NCI-H1694 (cell line): ENCODE data around the gene TAF15.

Experiments
- DNase-seq: peaks from one replicate; lab custom pipeline; 2025; lab: John Stamatoyannopoulos, UW

Gene TAF15

GRCh38 chr17:35788477-35789368, 20.6 kb upstream of the TAF15 start:
- no peak for DNase-seq

GRCh38 chr17:35790841-35791240, 18.4 kb upstream of the TAF15 start:
- no peak for DNase-seq

GRCh38 chr17:35791681-35792350, 17.5 kb upstream of the TAF15 start:
- DNase-seq, result no peak

GRCh38 chr17:35793257-35793656, 16.0 kb upstream of the TAF15 start:
- DNase-seq, result no peak

GRCh38 chr17:35795007-35795870, 14.0 kb upstream of the TAF15 start, which contains the start of gene MMP28:
TSS of gene MMP28 (minus strand) at chr17:35795641. CDS start at chr17:35795377, 264 bp downstream.
- DNase-seq, result no peak

- no peak for DNase-seq
Measured at GRCh38 chr17:35795871-35796265, 13.4 kb upstream of the TAF15 start.

- no peak for DNase-seq
Measured at GRCh38 chr17:35796942-35797341, 12.3 kb upstream of the TAF15 start.

- no peak for DNase-seq
Measured at GRCh38 chr17:35797370-35797769, 11.9 kb upstream of the TAF15 start.

- no peak for DNase-seq
Measured at GRCh38 chr17:35797918-35798317, 11.4 kb upstream of the TAF15 start.

GRCh38 chr17:35799942-35800341, 9.3 kb upstream of the TAF15 start:
- peak; percentile 65 for DNase-seq

- DNase-seq, result peak; percentile 97
Measured at GRCh38 chr17:35801583-35802224, 7.6 kb upstream of the TAF15 start.

- peak; percentile 98 for DNase-seq
Measured at GRCh38 chr17:35804658-35805192, 4.6 kb upstream of the TAF15 start.

GRCh38 chr17:35807371-35808144, 1.7 kb upstream of the TAF15 start:
- DNase-seq, result no peak

- DNase-seq, result no peak
Measured at GRCh38 chr17:35808240-35808961, 883 bp upstream of the TAF15 start.

GRCh38 chr17:35809855-35810461, 674 bp downstream of the TAF15 start:
- no peak for DNase-seq

GRCh38 chr17:35811759-35812158, 2.5 kb downstream of the TAF15 start:
- no peak for DNase-seq

GRCh38 chr17:35812456-35812855, 3.2 kb downstream of the TAF15 start:
- no peak for DNase-seq

- DNase-seq, result no peak
Measured at GRCh38 chr17:35816723-35817122, 7.4 kb downstream of the TAF15 start.

- DNase-seq, result no peak
Measured at GRCh38 chr17:35817196-35817595, 7.9 kb downstream of the TAF15 start.

- no peak for DNase-seq
Measured at GRCh38 chr17:35819455-35819854, 10.2 kb downstream of the TAF15 start.
